GM15510 (cell line): ENCODE measurements around the gene SH2B2.

Source experiments
- POLR2A ChIP-seq: IDR thresholded peaks from 3 replicates; pipeline ENCODE4 v1.6.1; 2011; ENCODE audit warnings: borderline replicate concordance; ENCODE audit not compliant: insufficient read length; ENCODE audit errors: extremely low read depth

SH2B2 gene

DNA sequence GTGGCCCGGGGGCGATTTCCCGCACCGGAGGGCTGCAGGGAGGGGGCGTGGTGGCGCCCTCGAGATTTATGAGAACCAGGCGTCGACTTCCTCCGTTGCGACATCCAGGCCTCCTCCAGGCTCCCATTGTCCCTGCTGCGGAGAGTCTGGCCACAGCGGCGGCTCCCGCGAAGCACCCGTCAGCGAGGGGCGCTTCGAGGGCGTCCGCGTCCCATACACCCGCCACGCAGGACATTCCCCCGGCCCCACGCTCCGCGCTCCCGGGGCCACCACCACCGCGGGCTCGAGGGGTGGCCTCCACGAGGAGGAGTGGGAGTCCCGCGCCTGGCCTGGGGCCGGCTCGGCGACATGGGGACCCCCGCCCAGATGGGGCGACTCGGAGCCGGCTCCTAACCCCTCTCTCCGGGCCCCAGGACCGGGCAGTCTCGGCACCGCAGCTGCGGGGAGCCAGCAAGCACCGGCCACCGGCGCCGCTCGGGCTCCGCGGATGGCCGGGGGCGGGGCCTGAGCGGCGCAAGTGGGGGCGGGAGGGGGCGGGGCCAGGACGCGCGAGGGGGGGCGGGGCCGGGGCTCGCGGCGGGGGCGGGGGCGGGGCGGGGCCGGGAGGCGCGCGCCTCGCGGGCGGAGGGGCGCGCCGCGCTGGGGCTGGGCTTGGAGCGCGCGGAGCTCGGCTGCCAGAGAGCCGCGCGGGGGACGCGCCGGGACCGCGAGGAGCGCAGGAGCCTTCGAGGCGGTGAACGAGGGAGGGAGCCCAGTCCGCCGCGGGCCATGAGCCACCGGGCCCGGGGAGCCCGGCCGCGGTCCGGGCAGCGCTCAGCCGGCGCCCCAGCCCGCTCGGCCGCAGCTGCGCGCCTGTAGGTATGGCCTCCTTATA, at the start of gene SH2B2:
TSS of gene SH2B2 (plus strand) at position 632 of the 874 bp plus-strand sequence. CDS start 13,683 bp downstream, outside the sequence.
- peak; percentile 55 for TF ChIP-seq POLR2A

DNA sequence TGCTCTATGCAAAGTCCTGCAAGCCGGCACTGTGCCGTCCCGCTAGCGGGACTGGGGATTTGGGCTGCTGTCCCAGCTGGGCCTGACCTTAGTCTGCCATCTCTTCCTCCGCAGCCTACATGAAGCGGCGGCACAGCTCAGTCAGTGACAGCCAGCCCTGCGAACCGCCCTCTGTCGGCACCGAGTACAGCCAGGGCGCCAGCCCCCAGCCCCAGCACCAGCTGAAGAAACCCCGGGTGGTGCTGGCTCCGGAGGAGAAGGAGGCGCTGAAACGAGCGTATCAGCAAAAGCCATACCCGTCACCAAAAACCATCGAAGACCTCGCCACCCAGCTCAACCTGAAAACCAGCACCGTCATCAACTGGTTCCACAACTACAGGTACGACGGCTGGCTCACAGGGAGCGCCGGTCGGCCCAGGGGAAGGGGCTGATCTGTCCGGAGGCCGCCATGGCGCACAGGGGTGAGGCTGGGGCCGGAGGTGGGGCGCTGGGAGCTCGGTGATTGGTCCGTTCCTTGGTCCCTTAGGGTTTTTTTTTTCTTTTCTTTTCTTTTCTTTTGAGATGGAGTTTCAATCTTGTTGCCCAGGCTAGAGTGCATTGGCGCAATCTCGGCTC, 47.4 kb upstream of the SH2B2 start:
- TF ChIP-seq POLR2A, result no peak

DNA sequence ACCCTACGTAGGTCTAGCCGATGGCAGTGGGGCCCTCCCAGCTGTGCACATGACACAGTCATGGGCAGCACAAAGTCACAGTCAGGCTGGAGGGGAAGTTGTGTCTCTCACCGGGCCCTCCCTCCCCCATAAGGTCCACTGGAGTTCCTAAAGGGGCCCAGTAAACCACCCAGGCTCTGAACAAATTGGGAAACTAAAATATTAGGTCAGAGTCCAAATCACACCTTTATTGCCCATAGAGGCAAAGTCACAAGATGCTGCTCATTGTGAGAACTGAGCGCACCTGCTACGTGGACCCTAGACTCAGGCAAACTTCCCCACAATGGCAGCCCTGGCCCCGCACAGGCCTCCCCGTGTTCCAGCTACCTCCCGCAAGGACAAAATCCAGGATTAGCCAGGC, 45.2 kb upstream of the SH2B2 start:
- no peak for TF ChIP-seq POLR2A

DNA sequence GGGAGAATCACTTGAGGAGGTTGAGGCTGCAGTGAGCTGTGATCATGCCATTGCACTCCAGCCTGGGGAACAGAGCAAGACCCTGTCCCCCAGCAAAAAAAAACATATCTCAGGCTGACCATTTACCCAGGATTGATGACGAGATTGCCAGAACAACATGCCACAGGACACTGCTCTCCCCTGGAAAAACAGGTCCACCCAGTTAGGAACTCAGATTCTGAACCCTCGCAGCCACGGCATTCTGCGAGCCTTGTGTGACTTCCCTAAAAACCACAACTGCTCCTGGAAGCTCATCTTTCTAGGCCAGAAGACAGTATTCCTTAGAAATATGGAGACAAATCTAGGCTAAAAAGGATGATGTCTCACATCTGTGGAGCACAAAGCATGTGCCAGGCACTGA, 42.1 kb upstream of the SH2B2 start:
- no peak for TF ChIP-seq POLR2A

DNA sequence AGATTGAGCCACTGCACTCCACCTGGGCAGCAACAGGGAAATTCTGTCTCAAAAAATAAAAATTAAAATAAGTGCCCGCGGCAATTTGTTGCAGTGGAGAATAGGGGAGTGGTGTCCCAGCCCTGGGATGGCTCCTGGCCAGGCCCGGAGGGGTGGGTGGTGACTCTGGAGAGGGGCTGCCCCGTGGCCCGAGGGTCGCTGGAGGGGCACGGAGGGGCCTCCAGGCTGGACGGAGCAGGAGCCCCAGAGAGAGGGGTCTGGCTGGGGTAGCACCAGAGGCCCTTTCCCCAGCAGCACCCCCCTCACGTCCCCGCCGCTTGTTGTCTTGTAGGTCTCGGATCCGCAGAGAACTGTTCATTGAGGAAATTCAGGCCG, 38.6 kb upstream of the SH2B2 start:
- TF ChIP-seq POLR2A, result no peak

DNA sequence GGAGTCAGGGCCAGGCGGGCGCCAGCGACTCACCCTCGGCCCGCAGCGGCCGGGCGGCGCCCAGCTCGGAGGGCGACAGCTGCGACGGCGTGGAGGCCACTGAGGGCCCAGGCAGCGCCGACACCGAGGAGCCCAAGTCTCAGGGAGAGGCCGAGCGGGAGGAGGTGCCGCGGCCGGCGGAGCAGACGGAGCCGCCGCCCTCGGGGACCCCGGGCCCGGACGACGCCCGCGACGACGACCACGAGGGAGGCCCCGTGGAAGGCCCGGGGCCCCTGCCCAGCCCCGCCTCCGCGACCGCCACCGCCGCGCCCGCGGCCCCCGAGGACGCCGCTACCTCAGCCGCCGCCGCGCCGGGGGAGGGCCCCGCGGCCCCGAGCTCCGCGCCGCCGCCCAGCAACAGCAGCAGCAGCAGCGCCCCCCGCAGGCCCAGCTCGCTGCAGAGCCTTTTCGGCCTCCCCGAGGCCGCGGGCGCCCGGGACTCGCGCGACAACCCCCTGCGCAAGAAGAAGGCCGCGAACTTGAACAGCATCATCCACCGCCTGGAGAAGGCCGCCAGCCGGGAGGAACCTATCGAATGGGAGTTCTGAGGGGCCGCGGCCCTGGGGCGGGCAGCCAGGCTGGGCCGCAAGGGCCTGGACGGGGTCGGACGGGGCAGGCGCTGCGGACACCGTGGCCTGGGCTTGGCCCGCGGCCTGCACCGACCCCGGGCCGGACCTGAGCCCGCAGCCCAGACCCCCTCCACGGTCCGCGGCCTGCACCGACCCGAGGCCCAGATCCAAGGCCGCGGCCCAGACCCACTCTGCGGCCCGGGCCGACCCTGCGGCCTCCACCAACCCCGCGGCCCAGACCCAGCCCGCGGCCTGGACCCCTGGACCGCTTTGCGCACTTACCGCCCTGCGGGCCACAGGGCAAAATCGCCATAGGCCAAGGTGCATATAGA, 37.9 kb upstream of the SH2B2 start:
- TF ChIP-seq POLR2A, result no peak

DNA sequence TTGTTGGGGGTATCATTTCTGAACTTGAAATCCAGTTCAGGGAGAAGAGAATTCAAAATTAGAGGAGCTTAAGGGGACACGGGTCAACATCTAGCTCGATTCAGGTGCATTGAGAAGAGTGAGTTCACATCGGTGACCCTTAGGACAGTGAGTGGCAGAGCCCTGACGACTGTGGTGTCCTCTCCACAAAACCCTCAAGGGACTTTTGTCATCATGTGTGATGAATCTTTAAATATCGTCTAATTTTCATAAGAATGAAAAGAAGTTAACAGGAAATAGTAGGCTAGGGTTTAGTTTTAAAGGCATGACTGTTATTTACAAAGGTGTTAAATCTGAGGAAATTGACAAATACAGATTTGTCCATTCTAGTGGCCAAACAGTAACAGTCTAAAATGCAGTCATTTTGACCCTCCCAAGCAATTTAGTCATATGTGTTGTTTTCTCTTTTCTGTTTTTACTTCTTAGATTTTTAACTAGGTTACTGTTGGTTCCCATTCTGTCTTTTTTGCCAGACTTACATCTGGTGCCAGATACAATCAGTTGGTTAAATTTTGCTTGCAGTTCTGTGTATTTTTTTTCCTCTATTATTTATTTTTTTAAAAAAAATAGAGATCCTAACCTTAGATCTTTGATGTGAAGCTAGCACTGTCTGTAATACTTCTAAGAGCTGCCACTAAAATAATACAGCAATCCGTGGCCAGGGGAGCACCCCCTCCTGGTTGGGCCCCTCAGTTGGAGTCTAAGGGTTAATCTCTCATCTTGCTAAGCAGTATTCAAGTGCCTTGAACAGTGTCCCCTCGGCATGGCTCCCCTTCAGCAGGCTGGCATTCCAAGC, 34.9 kb upstream of the SH2B2 start:
- no peak for TF ChIP-seq POLR2A

DNA sequence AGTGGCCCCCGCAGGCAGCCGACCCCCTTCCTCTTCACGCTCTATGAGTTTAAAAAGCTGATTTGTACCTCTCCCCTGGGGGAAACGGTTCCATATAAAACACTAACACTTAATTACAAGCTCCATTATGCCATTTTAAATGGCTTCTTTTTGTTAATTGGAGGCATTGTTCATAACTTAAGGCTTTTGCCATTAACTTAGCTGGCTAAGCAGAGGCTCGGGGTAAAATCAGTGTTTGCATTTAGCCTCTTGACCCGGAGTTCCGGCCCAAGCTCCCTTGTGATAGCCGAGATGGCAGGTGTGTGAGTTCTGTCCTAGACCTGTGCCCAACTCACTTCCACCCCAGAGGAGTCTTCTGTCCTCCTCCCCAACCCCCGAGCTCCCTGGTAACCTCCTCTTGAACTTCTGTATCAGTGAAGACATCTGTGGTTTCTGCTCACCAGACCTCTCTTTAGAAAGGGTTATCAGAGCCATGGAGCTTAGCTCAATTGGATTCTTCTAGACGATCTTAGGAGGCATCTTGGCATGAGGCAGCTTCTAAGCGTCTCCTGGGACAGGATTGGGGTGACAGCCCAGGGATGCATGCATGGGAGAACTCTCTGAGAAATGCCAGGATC, 34.2 kb upstream of the SH2B2 start:
- no peak for TF ChIP-seq POLR2A

DNA sequence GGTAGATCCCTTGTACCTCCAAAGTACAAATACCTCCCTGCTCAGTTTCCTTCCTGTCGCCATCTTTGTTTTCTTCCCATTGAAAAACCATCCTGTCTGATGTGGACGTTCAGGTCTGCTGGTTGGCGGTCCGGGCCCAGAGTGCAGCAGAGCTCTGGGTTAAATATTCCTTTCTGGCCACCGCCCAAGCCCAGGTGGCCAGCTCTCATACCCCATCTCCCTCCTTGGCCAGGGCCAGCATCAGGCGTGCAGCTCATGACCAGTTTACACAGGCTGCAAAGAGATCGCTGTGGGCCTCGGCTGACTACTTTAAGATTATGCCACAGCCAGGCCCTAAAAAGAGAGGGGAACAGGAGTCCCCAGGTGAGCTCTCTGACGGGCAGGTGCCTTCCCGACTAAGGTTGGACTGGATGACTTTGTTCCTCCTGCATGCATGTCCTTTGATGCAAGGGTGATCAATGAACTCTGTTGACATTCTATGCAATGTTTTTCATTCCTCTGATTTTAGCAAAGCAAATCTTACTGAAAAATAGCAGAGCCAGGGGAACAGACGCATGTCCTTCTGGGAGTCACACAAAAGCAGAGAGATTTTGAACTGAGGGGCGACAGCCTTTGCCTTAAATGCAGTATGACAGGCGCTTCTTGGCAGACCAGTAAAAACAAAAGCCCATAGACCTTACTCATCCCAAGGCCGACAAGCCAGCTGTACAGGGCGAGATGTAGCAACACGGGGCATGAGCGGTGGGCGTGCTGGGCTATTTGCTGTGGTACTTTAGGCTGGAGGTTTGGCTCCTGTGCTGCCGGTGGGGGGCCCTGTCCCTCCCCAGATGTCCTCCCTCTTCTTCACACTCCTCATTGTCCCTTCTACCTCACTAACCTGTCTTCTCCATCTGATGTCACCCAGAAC, 33.3 kb upstream of the SH2B2 start:
- TF ChIP-seq POLR2A, result no peak

DNA sequence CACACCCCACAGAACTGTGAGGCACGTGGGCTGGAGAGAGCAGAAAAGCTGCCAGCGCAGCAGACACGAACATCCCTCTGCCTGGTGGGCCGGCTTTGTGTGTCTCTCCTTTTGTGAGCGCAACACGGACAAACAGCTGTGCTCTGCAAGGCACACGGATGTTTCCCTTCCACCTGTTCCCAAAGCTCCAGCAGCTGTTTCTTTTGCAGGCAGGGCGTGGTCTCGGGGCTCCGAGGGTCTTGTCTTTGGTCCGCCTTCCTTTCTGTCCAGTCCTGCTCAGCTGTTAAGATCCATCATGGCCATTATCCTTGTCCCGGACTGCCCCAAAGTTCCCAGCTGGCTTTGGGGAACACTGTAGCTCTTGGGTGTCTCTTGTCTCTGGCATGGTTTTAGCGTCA, 32.7 kb upstream of the SH2B2 start:
- no peak for TF ChIP-seq POLR2A

DNA sequence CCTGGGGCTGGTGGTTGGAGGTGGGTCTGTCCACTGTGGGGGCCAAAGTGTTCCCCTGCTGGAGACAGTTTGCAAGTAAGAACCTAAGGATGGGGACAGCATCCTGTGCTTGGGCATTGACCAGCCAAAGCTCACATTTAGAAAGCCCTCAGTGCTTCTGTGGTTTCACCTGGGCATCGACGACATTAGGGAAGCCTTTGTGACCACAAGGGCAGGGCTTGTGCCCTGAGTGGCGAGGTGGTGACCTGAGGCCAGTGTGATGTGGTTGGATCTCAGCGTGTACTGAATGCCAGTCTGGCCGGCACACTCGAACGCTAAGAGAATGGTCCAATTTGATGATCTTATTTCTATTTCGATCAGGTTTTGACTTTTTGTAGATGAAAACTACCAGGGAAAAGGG, 32.1 kb upstream of the SH2B2 start:
- no peak for TF ChIP-seq POLR2A

DNA sequence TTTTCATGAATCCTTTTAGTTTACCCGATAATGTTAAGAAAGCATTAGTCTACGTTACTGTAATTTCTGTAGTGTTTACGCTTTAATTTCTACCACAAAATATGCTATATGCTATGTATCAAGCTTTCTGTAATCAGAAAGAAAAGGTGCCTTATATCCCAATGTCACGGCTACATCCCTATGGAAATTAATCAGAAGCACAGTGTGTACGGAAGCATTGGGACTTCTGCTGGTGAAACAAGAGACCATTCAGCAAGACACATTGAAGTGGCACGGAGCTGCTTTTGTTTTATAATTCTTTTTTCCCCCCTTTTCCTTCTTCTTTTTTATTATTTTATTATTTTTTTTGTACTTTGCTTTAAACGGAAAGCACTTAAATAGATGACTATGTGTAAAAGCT, 31.2 kb upstream of the SH2B2 start:
- no peak for TF ChIP-seq POLR2A

DNA sequence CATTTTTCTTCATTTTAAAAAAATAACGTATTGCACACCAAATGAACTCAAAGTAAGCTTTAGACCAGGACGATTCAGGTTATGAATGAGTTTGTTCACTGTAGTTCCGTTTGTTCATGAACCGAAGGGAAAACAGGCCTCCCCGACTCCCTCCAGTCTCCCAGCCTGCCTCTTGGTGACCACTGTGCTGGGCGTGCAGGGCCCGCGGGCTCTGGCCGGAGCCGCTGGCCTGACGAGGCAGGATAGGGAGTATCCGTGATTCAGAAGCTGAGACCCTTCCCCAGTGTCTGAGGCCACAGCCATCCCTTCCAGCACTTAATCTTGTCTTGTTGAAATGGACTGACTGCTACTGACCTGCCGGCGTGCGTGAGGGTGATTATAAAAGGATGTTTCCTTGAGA, 30.8 kb upstream of the SH2B2 start:
- no peak for TF ChIP-seq POLR2A

DNA sequence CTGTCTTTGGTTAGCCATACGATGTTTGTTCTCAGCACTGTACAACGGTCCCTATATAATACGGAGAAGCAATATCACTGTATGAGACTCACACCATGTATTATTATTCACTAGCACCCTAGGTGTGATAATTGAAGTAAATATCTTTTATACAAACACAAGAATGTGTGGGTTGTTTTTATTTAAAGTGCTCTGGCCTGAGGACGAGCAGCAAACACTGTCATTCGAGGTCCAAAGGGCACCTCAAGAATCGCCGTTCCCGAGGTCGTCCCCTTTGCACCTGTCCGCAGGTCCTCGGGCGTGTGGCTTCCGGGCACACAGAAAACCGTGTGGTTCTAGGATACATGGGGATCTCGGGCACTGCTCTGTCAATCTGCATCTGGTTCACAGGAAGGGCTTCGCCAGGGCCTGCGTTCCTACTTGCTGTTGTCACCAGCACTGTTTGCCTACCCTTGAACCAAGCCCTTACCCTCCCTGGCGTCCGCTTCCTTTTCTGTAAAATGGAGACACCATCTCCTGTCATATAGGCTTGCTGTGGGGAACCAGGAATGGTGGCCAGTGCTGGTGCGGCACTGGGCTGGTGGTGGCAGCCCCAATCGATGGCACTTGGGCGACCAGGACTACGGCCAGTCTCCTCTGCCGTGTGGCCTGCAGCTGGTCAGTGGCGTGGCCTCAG, 28.5 kb upstream of the SH2B2 start:
- no peak for TF ChIP-seq POLR2A
